ENCODE measurements around the gene C15orf39.

C15orf39 gene

GRCh38 chr15:75174102-75174501 lies 27.6 kb upstream of the C15orf39 start:
- no peak for DNase-seq

- DNase-seq, result no peak
Observed at GRCh38 chr15:75174729-75175128, 27.0 kb upstream of the C15orf39 start.

GRCh38 chr15:75176396-75176761 lies 25.3 kb upstream of the C15orf39 start:
- no peak for DNase-seq

- peak; percentile 63 for DNase-seq
Observed at GRCh38 chr15:75177360-75178071, 24.2 kb upstream of the C15orf39 start.

- DNase-seq, result no peak
Observed at GRCh38 chr15:75178171-75178937, 23.3 kb upstream of the C15orf39 start.

GRCh38 chr15:75178938-75179745 lies 22.5 kb upstream of the C15orf39 start:
- no peak for DNase-seq

- no peak for DNase-seq
Observed at GRCh38 chr15:75179746-75180140, 21.9 kb upstream of the C15orf39 start.

GRCh38 chr15:75181780-75182179 lies 19.9 kb upstream of the C15orf39 start:
- DNase-seq, result no peak

GRCh38 chr15:75182187-75183131 lies 19.2 kb upstream of the C15orf39 start:
- DNase-seq, result no peak

- no peak for DNase-seq
Observed at GRCh38 chr15:75185271-75186029, 16.2 kb upstream of the C15orf39 start.

- no peak for DNase-seq
Observed at GRCh38 chr15:75186044-75186443, 15.6 kb upstream of the C15orf39 start.

- DNase-seq, result no peak
Observed at GRCh38 chr15:75188499-75188898, 13.2 kb upstream of the C15orf39 start.

GRCh38 chr15:75191235-75191634 lies 10.4 kb upstream of the C15orf39 start:
- no peak for DNase-seq

GRCh38 chr15:75192307-75192706 lies 9.4 kb upstream of the C15orf39 start:
- DNase-seq, result no peak

- DNase-seq, result no peak
Observed at GRCh38 chr15:75193272-75193671, 8.4 kb upstream of the C15orf39 start.

GRCh38 chr15:75193976-75194375 lies 7.7 kb upstream of the C15orf39 start:
- DNase-seq, result no peak

- no peak for DNase-seq
Observed at GRCh38 chr15:75194397-75194796, 7.3 kb upstream of the C15orf39 start.

GRCh38 chr15:75195122-75195765 lies 6.4 kb upstream of the C15orf39 start:
- peak; percentile 22 for DNase-seq

- DNase-seq, result no peak
Observed at GRCh38 chr15:75195766-75196241, 5.9 kb upstream of the C15orf39 start.

- no peak for DNase-seq
Observed at GRCh38 chr15:75197062-75197630, 4.5 kb upstream of the C15orf39 start.
